GM12864 (cell line): ENCODE results near the gene FOXN4.

ENCODE experiments used
- DNase-seq: peaks from one replicate; pipeline ENCODE4 v3.0.0-alpha.2; 2011; ENCODE audit warnings: low read depth
- H3K4me3 ChIP-seq: 2 replicates; pipeline ENCODE4 v1.5.1; 2011; ENCODE audit warnings: mild to moderate bottlenecking, low read depth, low read length, control low read depth
- CTCF ChIP-seq: IDR thresholded peaks from 2 replicates; pipeline ENCODE4 v1.5.1; 2011; ENCODE audit warnings: low read depth, mild to moderate bottlenecking, moderate library complexity, low read length, control low read depth, inconsistent platforms; ENCODE audit errors: missing control alignments

The FOXN4 gene

DNA sequence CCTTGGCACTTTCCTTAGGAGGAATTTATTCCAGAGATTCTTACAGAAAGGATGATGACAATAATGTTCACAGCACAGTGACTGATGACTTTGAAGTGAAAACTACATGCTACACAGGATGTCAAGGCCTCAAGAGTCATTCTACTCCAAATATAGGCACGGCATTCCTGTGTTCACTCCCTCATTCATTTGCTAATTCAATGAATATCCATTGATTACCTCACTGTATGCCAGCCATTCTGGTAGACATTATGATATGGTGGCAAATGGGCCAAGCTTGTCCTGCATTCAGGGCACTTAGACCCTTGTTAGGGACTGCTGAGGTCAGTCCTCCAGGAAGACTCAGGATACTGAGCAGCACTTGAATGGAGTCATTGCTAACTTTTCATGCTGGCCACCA is 48.0 kb downstream of the FOXN4 start:
- DNase-seq: no peak
- H3K4me3 ChIP-seq: no peak overlapping the region
- TF ChIP-seq CTCF: no peak

- no peak for DNase-seq
- TF ChIP-seq CTCF: no peak
- H3K4me3 ChIP-seq: no peak overlapping the region
Measured at GRCh38 chr12:109259545-109259895, 49.6 kb downstream of the FOXN4 start.

DNA sequence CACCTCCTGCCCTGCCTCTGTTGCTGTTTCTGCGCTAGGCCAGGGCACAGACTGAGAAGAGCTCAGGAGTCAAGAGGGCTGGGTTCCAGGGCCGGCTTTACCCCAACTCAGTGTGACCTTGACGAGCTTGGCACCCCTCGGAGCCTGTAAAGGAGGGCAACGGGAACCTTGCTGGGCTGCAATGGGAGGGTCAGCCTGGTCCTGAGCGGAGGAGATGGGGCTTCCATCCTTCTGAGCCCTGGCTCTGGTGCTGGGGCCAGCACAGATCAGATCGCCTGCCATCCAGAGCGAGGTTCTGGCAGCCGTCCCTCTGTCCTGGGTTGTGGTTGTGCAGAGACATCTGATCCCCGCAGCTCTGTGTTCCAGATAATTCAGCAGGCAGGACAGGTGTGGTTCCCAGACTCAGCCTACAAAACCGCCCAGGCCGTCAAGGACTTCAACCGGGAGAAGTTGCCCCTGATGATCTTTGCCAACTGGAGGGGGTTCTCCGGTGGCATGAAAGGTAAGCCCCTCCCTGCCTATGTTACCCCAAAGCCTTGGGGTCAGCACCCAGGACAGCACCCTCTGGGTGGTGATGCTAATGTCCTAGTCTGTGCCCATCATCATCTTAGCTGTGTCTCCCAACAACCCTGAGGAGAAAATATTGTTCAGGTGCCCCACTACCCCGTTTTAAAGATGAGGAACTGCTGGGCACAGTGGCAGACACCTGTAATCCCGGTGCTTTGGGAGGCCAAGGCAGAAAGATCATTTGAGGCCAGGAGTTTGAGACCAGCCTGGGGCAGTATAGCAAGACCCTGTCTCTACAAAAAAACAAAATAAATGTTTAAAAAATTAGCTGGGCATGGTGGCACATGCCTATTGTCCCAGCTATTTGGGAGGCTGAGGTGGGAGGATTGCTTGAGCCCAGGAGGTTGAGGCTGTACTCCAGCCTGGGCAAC is 50.2 kb downstream of the FOXN4 start:
- TF ChIP-seq CTCF: no peak
- DNase-seq: no peak
- no peak overlapping the region for H3K4me3 ChIP-seq

- DNase-seq: no peak
- H3K4me3 ChIP-seq: no peak overlapping the region
- TF ChIP-seq CTCF: no peak
Measured at GRCh38 chr12:109258201-109258600, 50.9 kb downstream of the FOXN4 start.

- no peak for DNase-seq
- TF ChIP-seq CTCF: no peak
- no peak overlapping the region for H3K4me3 ChIP-seq
Measured at GRCh38 chr12:109256011-109256410, 53.1 kb downstream of the FOXN4 start.

- TF ChIP-seq CTCF: no peak
- no peak for DNase-seq
- H3K4me3 ChIP-seq: no peak overlapping the region
Measured at GRCh38 chr12:109255377-109255776, 53.7 kb downstream of the FOXN4 start.
